ENCODE measurements around the gene EYS.

Gene EYS

GRCh38 chr6:64723327-64724058 lies 983.5 kb downstream of the EYS start:
- DNase-seq (ENCODE audit: low read depth in 3 of 3): no peak

- no peak for DNase-seq (ENCODE audit: low read depth in 3 of 3)
Measured at GRCh38 chr6:64721865-64722264, 985.2 kb downstream of the EYS start.

- no peak for DNase-seq (ENCODE audit: low read depth in 3 of 3)
Measured at GRCh38 chr6:64717281-64717680, 989.7 kb downstream of the EYS start.

- DNase-seq (ENCODE audit: low read depth in 3 of 3): no peak
Measured at GRCh38 chr6:64715624-64716023, 991.4 kb downstream of the EYS start.

- no peak for DNase-seq (ENCODE audit: low read depth in 3 of 3)
Measured at GRCh38 chr6:64714073-64714472, 993.0 kb downstream of the EYS start.

GRCh38 chr6:64713175-64713574 lies 993.9 kb downstream of the EYS start:
- DNase-seq (ENCODE audit: low read depth in 3 of 3): no peak

GRCh38 chr6:64712606-64713005 lies 994.4 kb downstream of the EYS start:
- no peak for DNase-seq (ENCODE audit: low read depth in 3 of 3)

- no peak for DNase-seq (ENCODE audit: low read depth in 3 of 3)
Measured at GRCh38 chr6:64703922-64704321, 1003.1 kb downstream of the EYS start.

- DNase-seq (ENCODE audit: low read depth in 3 of 3): no peak
Measured at GRCh38 chr6:64696053-64696452, 1011.0 kb downstream of the EYS start.

GRCh38 chr6:64694356-64694755 lies 1012.7 kb downstream of the EYS start:
- no peak for DNase-seq (ENCODE audit: low read depth in 3 of 3)

- DNase-seq (ENCODE audit: low read depth in 3 of 3): no peak
Measured at GRCh38 chr6:64691064-64691463, 1016.0 kb downstream of the EYS start.

- no peak for DNase-seq (ENCODE audit: low read depth in 3 of 3)
Measured at GRCh38 chr6:64685401-64685800, 1021.6 kb downstream of the EYS start.

GRCh38 chr6:64683682-64684081 lies 1023.3 kb downstream of the EYS start:
- no peak for DNase-seq (ENCODE audit: low read depth in 3 of 3)

- no peak for DNase-seq (ENCODE audit: low read depth in 3 of 3)
Measured at GRCh38 chr6:64681416-64682160, 1025.4 kb downstream of the EYS start.

- no peak for DNase-seq (ENCODE audit: low read depth in 3 of 3)
Measured at GRCh38 chr6:64680446-64680845, 1026.6 kb downstream of the EYS start.

GRCh38 chr6:64679416-64679815 lies 1027.6 kb downstream of the EYS start:
- DNase-seq (ENCODE audit: low read depth in 3 of 3): no peak

GRCh38 chr6:64672651-64673050 lies 1034.4 kb downstream of the EYS start:
- DNase-seq (ENCODE audit: low read depth in 3 of 3): no peak

- DNase-seq (ENCODE audit: low read depth in 3 of 3): no peak
Measured at GRCh38 chr6:64672131-64672530, 1034.9 kb downstream of the EYS start.

- DNase-seq (ENCODE audit: low read depth in 3 of 3): no peak
Measured at GRCh38 chr6:64665137-64665536, 1041.9 kb downstream of the EYS start.

GRCh38 chr6:64664480-64664879 lies 1042.5 kb downstream of the EYS start:
- no peak for DNase-seq (ENCODE audit: low read depth in 3 of 3)

- DNase-seq (ENCODE audit: low read depth in 3 of 3): no peak
Measured at GRCh38 chr6:64644024-64644423, 1063.0 kb downstream of the EYS start.

GRCh38 chr6:64630901-64631300 lies 1076.1 kb downstream of the EYS start:
- no peak for DNase-seq (ENCODE audit: low read depth in 3 of 3)

GRCh38 chr6:64622944-64623343 lies 1084.1 kb downstream of the EYS start:
- no peak for DNase-seq (ENCODE audit: low read depth in 3 of 3)

Data from stimulated activated CD4-positive, alpha-beta T cell treated with anti-CD3 and anti-CD28 coated beads, TNF-alpha, amount 100 ng/mL, for 4 hours (primary cell).